Upper lobe of right lung (tissue), 1 donor: Measurements from ENCODE around the gene ACADVL. TPM values are rescaled to one million over a fixed set of nuclear protein-coding genes. Genes with fewer than 3 reads are reported as not detected.

Experiments
- ATAC-seq: fragments of 200-7000 bp; cut with Tn5 transposase; one replicate; pipeline ENCODE4 v1.9.1; 2020; ENCODE audit warnings: mild to moderate bottlenecking, moderate library complexity
- DNase-seq: peaks from one replicate; pipeline ENCODE4 v3.0.0-alpha.2; 2020
- H3K27ac ChIP-seq: fragments of 200-600 bp; one replicate; pipeline ENCODE4 v1.8.0; 2022
- H3K27me3 ChIP-seq: fragments of 200-600 bp; one replicate; pipeline ENCODE4 v1.8.0; 2022; ENCODE audit warnings: mild to moderate bottlenecking
- H3K36me3 ChIP-seq: fragments of 200-600 bp; one replicate; pipeline ENCODE4 v1.8.0; 2022
- H3K4me1 ChIP-seq: fragments of 200-600 bp; one replicate; pipeline ENCODE4 v1.8.0; 2022
- H3K4me3 ChIP-seq: fragments of 200-600 bp; one replicate; pipeline ENCODE4 v1.8.0; 2022; ENCODE audit warnings: mild to moderate bottlenecking
- H3K9me3 ChIP-seq: fragments of 200-600 bp; one replicate; pipeline ENCODE4 v1.8.0; 2022
- CTCF ChIP-seq: fragments of 200-600 bp; IDR thresholded peaks from one replicate; pipeline ENCODE4 v1.8.0; 2022; ENCODE audit warnings: antibody characterized with exemption
- intact Hi-C: fragments of 100-400 bp; cut with DNase I; formaldehyde crosslinking; loops from one replicate; pipeline ENCODE4 v1.11.0; 2022
- total RNA-seq: library from RNA; stranded (reverse); fragmentation: NEBNext Ultra II Directional; extraction: Animal tissue kit (Norgen Biotek cat#: 25700); gene quantifications from one replicate; pipeline ENCODE4 v1.2.1, GENCODE V29; 2021
- donor health status: DM: no; HTN: yes; CAD: no; lungs with severe emphysema.

Gene ACADVL
- total RNA-seq, 1 donor from 2014 or later, result 544 TPM

- Histone ChIP-seq H3K4me3 (no peak overlapping the region), H3K27ac (no peak overlapping the region), H3K9me3 (no peaks in the 10 kb centered on the region), H3K27me3 (no peaks in the 10 kb centered on the region), H3K36me3 (no peaks in the 10 kb centered on the region), H3K4me1 (peaks cover 12% of the 10 kb centered on the region)
- no peak for TF ChIP-seq CTCF
- DNase-seq, result no peak
- intact Hi-C loops, result no loop called here
- ATAC-seq, result no peak
Measured at GRCh38 chr17:7176107-7176840, 43.5 kb upstream of the ACADVL start.

DNA sequence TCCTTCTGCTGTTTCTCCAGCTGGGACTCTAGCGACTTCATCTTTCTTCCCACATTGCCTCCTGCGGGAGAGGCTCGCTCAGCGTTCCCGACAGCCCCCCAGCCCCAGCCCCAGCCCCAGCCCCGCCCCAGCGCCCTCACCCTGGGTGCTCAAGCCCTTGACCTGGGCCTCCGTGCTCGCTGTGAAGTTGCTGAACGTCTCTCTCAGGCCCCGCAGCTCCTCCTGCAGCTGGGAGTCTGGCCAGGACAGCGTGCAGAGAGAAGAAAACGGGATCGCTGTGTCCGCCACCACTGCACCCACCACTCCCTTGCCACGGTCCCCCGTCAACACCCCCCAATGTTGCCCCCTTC lies 42.9 kb upstream of the ACADVL start:
- H3K4me1 ChIP-seq, result peaks cover 12% of the 10 kb centered on the region
- H3K9me3 ChIP-seq, result no peaks in the 10 kb centered on the region
- no peaks in the 10 kb centered on the region for H3K27me3 ChIP-seq
- H3K27ac ChIP-seq, result no peak overlapping the region
- no peak for TF ChIP-seq CTCF
- H3K4me3 ChIP-seq, result no peak overlapping the region
- DNase-seq (no peak), ATAC-seq (no peak)
- no peaks in the 10 kb centered on the region for H3K36me3 ChIP-seq
- intact Hi-C loops, result no loop called here

- peak overlapping the region; percentile 47 for H3K4me3 ChIP-seq
- peak; percentile 87 for TF ChIP-seq CTCF
- no peaks in the 10 kb centered on the region for H3K9me3 ChIP-seq
- H3K27ac ChIP-seq, result no peak overlapping the region
- intact Hi-C loops, result no loop called here
- ATAC-seq (peak; percentile 84), DNase-seq (peak; percentile 85)
- no peaks in the 10 kb centered on the region for H3K36me3 ChIP-seq
- peaks cover 12% of the 10 kb centered on the region for H3K4me1 ChIP-seq
- H3K27me3 ChIP-seq, result no peaks in the 10 kb centered on the region
Measured at GRCh38 chr17:7177191-7177953, 42.4 kb upstream of the ACADVL start.

- no peak for TF ChIP-seq CTCF
- Histone ChIP-seq H3K4me1 (peaks cover 12% of the 10 kb centered on the region), H3K27ac (no peak overlapping the region), H3K4me3 (peak overlapping the region; percentile 47), H3K36me3 (no peaks in the 10 kb centered on the region), H3K9me3 (no peaks in the 10 kb centered on the region), H3K27me3 (no peaks in the 10 kb centered on the region)
- DNase-seq, result no peak
- ATAC-seq, result peak; percentile 9
- intact Hi-C loops, result no loop called here
Measured at GRCh38 chr17:7177954-7178477, 41.7 kb upstream of the ACADVL start.

- peaks cover 12% of the 10 kb centered on the region for H3K4me1 ChIP-seq
- TF ChIP-seq CTCF, result no peak
- ATAC-seq, result no peak
- no peaks in the 10 kb centered on the region for H3K27me3 ChIP-seq
- no peaks in the 10 kb centered on the region for H3K9me3 ChIP-seq
- no peak overlapping the region for H3K27ac ChIP-seq
- intact Hi-C loops, result no loop called here
- no peak for DNase-seq
- H3K36me3 ChIP-seq, result no peaks in the 10 kb centered on the region
- no peak overlapping the region for H3K4me3 ChIP-seq
Measured at GRCh38 chr17:7178973-7179316, 40.8 kb upstream of the ACADVL start.
